ENCODE data around the gene SLC30A1. TPM values are rescaled to one million over a fixed set of nuclear protein-coding genes. Genes with fewer than 3 reads are reported as not detected.

Gene SLC30A1
- total and polyA plus RNA-seq, 2 donors (not counting 1 experiment from before 2014, with no cell fraction given) = 13.6 to 45.2 TPM

DNA sequence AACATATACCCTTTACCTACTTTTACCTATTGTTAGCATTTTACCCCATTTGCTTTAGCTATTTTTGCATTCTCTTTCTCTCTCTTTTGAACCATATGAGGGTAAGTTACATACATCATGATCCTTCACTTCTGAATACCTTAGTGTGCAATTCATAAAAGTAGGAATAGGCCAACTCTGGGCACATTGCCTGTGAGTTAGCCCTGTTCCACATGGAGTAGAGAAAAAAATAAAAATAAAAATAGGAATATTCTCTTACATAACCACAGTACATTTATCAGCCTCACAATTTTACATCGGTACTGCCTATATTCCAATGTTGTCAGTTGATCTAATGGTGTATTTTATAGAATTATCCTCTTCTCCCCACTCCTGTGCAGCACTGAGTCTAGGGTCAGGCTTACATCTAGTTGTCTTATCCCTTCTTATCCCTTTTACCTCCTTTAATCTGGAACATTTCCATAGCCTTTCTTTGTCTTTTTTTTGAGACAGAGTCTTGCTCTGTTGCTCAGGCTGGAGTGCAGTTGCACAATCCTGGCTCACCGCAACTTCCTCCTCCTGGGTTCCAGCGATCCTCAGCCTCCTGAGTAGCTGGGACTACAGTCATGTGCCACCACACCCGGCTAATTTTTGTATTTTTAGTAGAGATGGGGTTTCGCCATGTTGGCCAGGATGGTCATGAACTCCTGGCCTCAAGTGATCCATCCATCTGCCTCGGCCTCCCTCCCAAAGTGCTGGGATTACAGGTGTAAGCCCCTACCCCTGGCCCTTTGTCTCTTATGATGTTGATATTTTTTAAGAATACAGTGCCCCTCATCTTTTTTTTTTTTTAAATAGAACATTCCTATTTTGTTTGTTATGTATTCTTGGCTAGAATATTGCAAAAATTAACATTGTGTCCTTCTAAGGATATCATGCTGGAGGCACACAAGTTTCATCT lies 11.1 kb upstream of the SLC30A1 start:
- no peak overlapping the region for H3K4me3 ChIP-seq (replicated peaks in 1 of 4; ENCODE audit: control extremely low read depth in 1 of 4, insufficient read depth in 1 of 4, low read depth in 3 of 4, low read length in 4 of 4)

DNA sequence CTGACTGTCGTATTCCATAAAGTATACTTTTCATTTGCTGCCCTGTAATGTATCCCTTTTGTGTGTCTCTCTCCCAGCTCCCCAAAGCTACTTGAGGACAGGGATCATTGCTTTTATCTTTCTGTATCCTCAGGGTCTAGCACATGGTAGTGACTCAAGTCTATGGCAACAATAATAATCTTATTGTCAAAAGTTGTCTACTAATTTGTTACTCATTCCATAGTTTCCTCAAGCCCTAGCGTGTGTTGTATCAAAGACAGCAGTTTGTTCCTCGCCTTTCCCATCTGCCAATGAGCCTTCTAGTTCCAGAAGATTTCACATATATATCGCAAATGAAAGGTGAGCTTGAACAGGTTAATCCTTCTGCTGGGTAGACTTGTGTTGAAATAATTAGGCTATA lies 9.8 kb upstream of the SLC30A1 start:
- H4K20me1 ChIP-seq (ENCODE audit: control insufficient read depth, extremely low read depth, insufficient read depth, low read length) = no peaks in the 10 kb centered on the region
- no peak overlapping the region for H3K27ac ChIP-seq (ENCODE audit: insufficient read depth, low read length)
- H2AFZ ChIP-seq (ENCODE audit: low read length) = no peak overlapping the region
- peaks cover 4% of the 10 kb centered on the region for H3K4me1 ChIP-seq (ENCODE audit: control insufficient read depth, extremely low read depth, insufficient read depth, low read length)
- H3K4me3 ChIP-seq (replicated peaks in 1 of 4; ENCODE audit: control extremely low read depth in 1 of 4, insufficient read depth in 1 of 4, low read depth in 3 of 4, low read length in 4 of 4) = no peak overlapping the region
- H3K36me3 ChIP-seq (ENCODE audit: control insufficient read depth, insufficient read depth, low read length) = no peaks in the 10 kb centered on the region
- H3K27me3 ChIP-seq (ENCODE audit: control insufficient read depth, insufficient read depth, low read length) = no peaks in the 10 kb centered on the region
- DNase-seq (ENCODE audit: low read depth in 2 of 2) = no peak
- no peaks in the 10 kb centered on the region for H3K79me2 ChIP-seq (ENCODE audit: control insufficient read depth, insufficient read depth, low read length)
- TF ChIP-seq EZH2 (IDR thresholded peaks at IDR 0.05; ENCODE audit: low read length, missing control alignments) = no peak
- no peak overlapping the region for H3K4me2 ChIP-seq (ENCODE audit: extremely low read depth, insufficient read depth, low read length)
- H3K9me3 ChIP-seq (ENCODE audit: control insufficient read depth, insufficient read depth, low read depth, low read length) = no peaks in the 10 kb centered on the region
- no peak overlapping the region for H3K9ac ChIP-seq (ENCODE audit: insufficient read depth, low read length)

More for the DNA sequence above, 11.1 kb upstream of the SLC30A1 start:
- Histone ChIP-seq H3K79me2 (ENCODE audit: control insufficient read depth, insufficient read depth, low read length) (no peaks in the 10 kb centered on the region), H4K20me1 (ENCODE audit: control insufficient read depth, extremely low read depth, insufficient read depth, low read length) (no peaks in the 10 kb centered on the region), H2AFZ (ENCODE audit: low read length) (no peak overlapping the region), H3K4me1 (ENCODE audit: control insufficient read depth, extremely low read depth, insufficient read depth, low read length) (peaks cover 4% of the 10 kb centered on the region), H3K36me3 (ENCODE audit: control insufficient read depth, insufficient read depth, low read length) (no peaks in the 10 kb centered on the region), H3K9me3 (ENCODE audit: control insufficient read depth, insufficient read depth, low read depth, low read length) (no peaks in the 10 kb centered on the region), H3K27ac (ENCODE audit: insufficient read depth, low read length) (no peak overlapping the region), H3K4me2 (ENCODE audit: extremely low read depth, insufficient read depth, low read length) (no peak overlapping the region), H3K27me3 (ENCODE audit: control insufficient read depth, insufficient read depth, low read length) (no peaks in the 10 kb centered on the region), H3K9ac (ENCODE audit: insufficient read depth, low read length) (no peak overlapping the region)
- DNase-seq (ENCODE audit: low read depth in 2 of 2) = peak; percentile 66 to 90
- TF ChIP-seq, protein P1, sequence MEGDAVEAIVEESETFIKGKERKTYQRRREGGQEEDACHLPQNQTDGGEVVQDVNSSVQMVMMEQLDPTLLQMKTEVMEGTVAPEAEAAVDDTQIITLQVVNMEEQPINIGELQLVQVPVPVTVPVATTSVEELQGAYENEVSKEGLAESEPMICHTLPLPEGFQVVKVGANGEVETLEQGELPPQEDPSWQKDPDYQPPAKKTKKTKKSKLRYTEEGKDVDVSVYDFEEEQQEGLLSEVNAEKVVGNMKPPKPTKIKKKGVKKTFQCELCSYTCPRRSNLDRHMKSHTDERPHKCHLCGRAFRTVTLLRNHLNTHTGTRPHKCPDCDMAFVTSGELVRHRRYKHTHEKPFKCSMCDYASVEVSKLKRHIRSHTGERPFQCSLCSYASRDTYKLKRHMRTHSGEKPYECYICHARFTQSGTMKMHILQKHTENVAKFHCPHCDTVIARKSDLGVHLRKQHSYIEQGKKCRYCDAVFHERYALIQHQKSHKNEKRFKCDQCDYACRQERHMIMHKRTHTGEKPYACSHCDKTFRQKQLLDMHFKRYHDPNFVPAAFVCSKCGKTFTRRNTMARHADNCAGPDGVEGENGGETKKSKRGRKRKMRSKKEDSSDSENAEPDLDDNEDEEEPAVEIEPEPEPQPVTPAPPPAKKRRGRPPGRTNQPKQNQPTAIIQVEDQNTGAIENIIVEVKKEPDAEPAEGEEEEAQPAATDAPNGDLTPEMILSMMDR (conservative IDR thresholded peaks at IDR 0.05 in 1 of 2, IDR thresholded peaks at IDR 0.05 in 1 of 2; ENCODE audit: low read depth in 1 of 2, low read length in 2 of 2) = no peak
- TF ChIP-seq EZH2 (IDR thresholded peaks at IDR 0.05; ENCODE audit: low read length, missing control alignments) = no peak

DNA sequence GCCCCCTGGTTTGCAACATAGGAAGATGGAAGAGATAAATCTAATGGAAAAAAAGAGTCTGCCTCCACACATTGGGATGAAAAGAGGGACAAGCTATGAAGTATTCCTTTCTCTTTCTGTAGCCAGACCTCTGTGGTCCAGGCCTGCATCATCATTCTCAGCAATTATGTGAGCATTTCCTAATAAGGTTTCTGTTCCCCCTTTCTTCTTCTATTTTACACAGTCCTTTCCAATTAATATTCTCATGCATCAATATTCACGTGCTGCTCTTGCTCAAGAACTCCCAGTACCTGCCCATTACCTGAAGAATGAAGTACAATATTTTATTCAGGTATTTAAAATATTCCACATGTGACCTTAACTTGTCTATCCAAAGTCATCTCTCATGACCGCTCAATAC lies 8.2 kb upstream of the SLC30A1 start:
- no peaks in the 10 kb centered on the region for H3K79me2 ChIP-seq (ENCODE audit: control insufficient read depth, insufficient read depth, low read length)
- H3K27ac ChIP-seq (ENCODE audit: insufficient read depth, low read length) = no peak overlapping the region
- H2AFZ ChIP-seq (ENCODE audit: low read length) = no peak overlapping the region
- TF ChIP-seq EZH2 (IDR thresholded peaks at IDR 0.05; ENCODE audit: low read length, missing control alignments) = no peak
- TF ChIP-seq, protein P1 (conservative IDR thresholded peaks at IDR 0.05 in 1 of 2, IDR thresholded peaks at IDR 0.05 in 1 of 2; ENCODE audit: low read depth in 1 of 2, low read length in 2 of 2) = no peak
- H3K4me3 ChIP-seq (replicated peaks in 1 of 4; ENCODE audit: control extremely low read depth in 1 of 4, insufficient read depth in 1 of 4, low read depth in 3 of 4, low read length in 4 of 4) = no peak overlapping the region
- DNase-seq (ENCODE audit: low read depth in 2 of 2) = no peak
- no peak overlapping the region for H3K9ac ChIP-seq (ENCODE audit: insufficient read depth, low read length)
- no peaks in the 10 kb centered on the region for H3K9me3 ChIP-seq (ENCODE audit: control insufficient read depth, insufficient read depth, low read depth, low read length)
- no peaks in the 10 kb centered on the region for H4K20me1 ChIP-seq (ENCODE audit: control insufficient read depth, extremely low read depth, insufficient read depth, low read length)
- no peak overlapping the region for H3K4me2 ChIP-seq (ENCODE audit: extremely low read depth, insufficient read depth, low read length)
- H3K27me3 ChIP-seq (ENCODE audit: control insufficient read depth, insufficient read depth, low read length) = no peaks in the 10 kb centered on the region
- no peaks in the 10 kb centered on the region for H3K36me3 ChIP-seq (ENCODE audit: control insufficient read depth, insufficient read depth, low read length)
- peaks cover 5% of the 10 kb centered on the region for H3K4me1 ChIP-seq (ENCODE audit: control insufficient read depth, extremely low read depth, insufficient read depth, low read length)
